Stimulated activated naive CD8-positive, alpha-beta T cell treated with anti-CD3 and anti-CD28 coated beads, Interleukin-15, Interleukin-2, amounts not matched to agents 100 ng/mL and 50 ng/mL, for 24 hours (primary cell): Measurements from ENCODE around the gene PRF1.
"Not testable (repeated sequence)": the region's sequence is repeated elsewhere in the genome, so short reads cannot be mapped to it uniquely, and the experiment has no call there.

Experiments
- H3K27ac Mint-ChIP-seq: one replicate; pipeline ENCODE4 v1.8.0; 2021; ENCODE audit warnings: mild to moderate bottlenecking, mixed read lengths
- H3K27me3 Mint-ChIP-seq: one replicate; pipeline ENCODE4 v1.8.0; 2021; ENCODE audit warnings: mixed read lengths
- H3K36me3 Mint-ChIP-seq: one replicate; pipeline ENCODE4 v1.8.0; 2021; ENCODE audit warnings: low read depth, mixed read lengths
- H3K4me1 Mint-ChIP-seq: one replicate; pipeline ENCODE4 v1.8.0; 2021; ENCODE audit warnings: low read depth, mixed read lengths
- H3K4me3 Mint-ChIP-seq: one replicate; pipeline ENCODE4 v1.8.0; 2021; ENCODE audit warnings: mild to moderate bottlenecking, mixed read lengths
- H3K9me3 Mint-ChIP-seq: one replicate; pipeline ENCODE4 v1.8.0; 2021; ENCODE audit warnings: mixed read lengths

Gene PRF1

DNA sequence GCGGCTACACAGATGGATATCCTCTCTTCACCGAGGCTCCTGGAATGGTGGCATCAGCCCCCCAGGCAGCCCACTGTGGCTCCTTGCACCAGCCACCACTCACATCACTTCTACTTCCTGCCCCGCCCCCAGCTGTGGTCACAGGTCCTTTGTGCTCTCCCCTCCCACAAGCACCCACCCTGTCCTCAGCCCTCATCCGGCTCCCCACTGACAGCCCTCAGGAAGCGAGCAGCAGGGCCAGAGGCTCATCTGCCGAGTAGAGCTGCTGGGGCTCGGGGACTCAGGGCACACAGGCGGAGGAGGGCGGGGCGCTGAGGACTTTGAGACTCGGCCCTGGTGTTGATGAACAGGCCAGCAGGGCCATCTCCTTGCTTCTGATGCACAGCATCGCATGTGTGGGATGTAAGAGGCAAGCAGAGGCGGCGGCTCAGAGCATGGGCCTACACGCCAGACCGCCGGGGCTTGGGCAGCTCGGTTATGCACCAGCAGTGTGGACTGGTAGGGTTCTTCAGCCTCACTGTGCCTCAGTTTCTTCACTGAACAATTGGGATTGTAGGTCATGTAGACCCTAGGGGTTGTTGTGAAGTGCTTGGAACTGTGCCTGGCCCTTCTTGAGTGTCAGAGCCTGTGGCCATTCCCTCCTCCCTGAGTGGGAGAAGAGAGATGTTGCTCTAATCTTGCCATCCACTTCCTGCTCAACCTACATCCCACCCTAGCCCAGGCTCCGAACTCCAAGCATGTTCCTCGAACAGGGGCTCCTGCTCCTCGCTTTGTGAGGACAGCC lies at the start of gene PRF1:
TSS of gene PRF1 (minus strand) at position 77 of the 784 bp plus-strand sequence. CDS start 1,839 bp downstream, outside the sequence.
- H3K36me3 Mint-ChIP-seq: peaks cover 36% of the 10 kb centered on the region
- peak within 1 kb of the TSS; percentile 86 for H3K27ac Mint-ChIP-seq
- no peaks in the 10 kb centered on the region for H3K27me3 Mint-ChIP-seq
- H3K4me3 Mint-ChIP-seq: peak within 1 kb of the TSS; percentile 91
- H3K4me1 Mint-ChIP-seq: peaks cover 60% of the 10 kb centered on the region
- no peaks in the 10 kb centered on the region for H3K9me3 Mint-ChIP-seq

DNA sequence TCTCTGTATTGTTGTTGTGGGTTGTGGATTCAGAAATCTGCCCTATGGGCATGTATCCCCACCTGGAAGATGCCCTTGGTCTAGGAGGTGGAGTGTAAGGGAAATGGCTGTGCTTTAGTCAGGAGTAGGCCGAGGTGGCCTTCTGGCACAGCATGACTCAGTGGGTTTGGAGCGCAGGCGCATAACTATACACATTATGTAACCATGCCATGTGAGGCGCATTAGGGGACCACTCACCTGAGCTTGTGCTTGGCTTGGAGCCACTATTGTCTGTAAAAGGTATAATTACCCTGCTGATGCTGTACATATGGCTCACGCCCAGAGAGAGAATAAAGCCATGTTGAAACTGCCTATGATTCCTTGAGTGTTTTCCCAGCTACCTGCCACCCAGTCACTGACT lies 49.1 kb upstream of the PRF1 start:
- no peaks in the 10 kb centered on the region for H3K27me3 Mint-ChIP-seq
- H3K36me3 Mint-ChIP-seq: peaks cover 3% of the 10 kb centered on the region
- H3K4me1 Mint-ChIP-seq: peaks cover 13% of the 10 kb centered on the region
- H3K9me3 Mint-ChIP-seq: peaks cover 19% of the 10 kb centered on the region
- H3K27ac Mint-ChIP-seq: no peak overlapping the region
- no peak overlapping the region for H3K4me3 Mint-ChIP-seq

DNA sequence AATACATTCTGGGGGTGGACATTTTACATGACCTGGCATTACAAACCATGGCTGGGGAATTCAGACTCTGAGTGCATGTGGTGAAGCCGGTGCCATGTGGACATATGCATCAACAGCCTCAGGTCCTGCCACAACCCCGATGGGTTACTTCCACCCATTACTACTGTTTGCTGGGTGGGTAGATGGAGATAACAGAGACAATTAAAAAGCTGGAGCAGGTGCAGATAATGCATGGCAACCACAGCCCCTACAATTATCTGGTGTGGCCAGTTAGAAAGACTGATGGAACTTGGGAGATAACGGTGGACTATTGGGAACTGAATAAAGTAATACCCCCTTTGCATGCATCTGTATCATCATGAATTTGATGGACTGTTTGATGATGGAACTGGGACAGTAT lies 48.2 kb upstream of the PRF1 start:
- Mint-ChIP-seq H3K27ac (no peak overlapping the region), H3K27me3 (no peaks in the 10 kb centered on the region), H3K36me3 (peaks cover 3% of the 10 kb centered on the region), H3K4me3 (no peak overlapping the region), H3K4me1 (peaks cover 4% of the 10 kb centered on the region), H3K9me3 (peaks cover 19% of the 10 kb centered on the region)

DNA sequence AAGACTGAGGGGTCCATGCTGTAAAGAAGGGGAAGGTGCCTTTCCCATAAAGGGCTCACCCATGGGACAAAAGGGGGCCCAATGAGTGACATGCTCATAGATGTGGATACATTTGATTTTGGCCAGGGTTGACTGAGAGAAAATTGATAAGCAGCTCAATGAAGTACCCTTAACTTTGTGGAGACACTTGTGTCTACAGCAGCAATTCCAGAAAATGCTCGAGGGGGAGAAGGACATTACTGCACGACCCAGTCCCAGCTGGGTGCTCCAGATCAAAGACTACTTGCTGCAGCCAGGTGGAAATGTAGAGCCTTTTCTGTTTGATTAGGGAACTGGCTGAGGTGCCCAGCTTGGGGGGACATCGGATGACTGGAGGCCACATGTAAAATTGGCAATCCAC lies 47.6 kb upstream of the PRF1 start:
- Mint-ChIP-seq H3K4me1 (no peaks in the 10 kb centered on the region), H3K9me3 (peaks cover 19% of the 10 kb centered on the region), H3K27ac (no peak overlapping the region), H3K27me3 (no peaks in the 10 kb centered on the region), H3K4me3 (no peak overlapping the region), H3K36me3 (peaks cover 3% of the 10 kb centered on the region)

DNA sequence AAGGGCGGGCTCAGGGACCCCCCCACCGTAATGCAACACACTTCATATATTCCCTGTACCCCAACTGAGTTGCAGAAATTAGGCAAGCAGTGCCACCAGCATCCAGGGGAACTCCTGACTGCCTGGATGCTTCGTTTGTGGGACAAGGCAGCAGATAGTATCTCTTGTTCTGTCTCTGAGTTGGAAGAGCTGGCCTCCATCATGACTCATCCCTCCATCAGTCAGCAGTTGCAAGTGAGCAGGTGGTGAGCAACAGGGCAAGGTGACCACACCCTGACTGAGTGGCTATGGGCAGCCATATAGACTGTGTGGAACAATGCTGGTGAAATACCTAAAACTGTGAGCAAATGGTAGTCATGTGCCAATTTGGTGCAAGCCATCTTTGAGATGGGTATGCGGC lies 47.0 kb upstream of the PRF1 start:
- Mint-ChIP-seq H3K27me3 (no peaks in the 10 kb centered on the region), H3K4me3 (no peak overlapping the region), H3K36me3 (peaks cover 3% of the 10 kb centered on the region), H3K9me3 (peaks cover 19% of the 10 kb centered on the region), H3K27ac (no peak overlapping the region), H3K4me1 (no peaks in the 10 kb centered on the region)

DNA sequence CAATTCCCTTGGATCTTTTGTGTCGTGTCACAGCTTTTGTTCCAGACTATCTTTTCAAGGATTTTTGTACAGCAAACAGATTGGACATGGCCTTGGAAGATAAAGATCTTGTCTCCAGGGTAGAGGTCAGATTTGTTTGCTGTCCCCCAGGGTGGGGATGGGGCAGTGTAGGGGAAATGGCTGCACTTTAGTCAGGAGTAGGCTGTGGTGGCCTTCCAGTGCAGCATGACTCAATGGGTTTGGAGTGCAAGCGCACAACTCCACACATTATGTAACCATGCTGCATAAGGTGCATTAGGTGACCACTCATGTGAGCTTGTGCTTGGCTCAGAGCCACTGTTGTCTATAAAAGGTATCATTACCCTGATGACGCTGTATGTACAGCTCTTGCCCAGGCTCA lies 45.9 kb upstream of the PRF1 start:
- peaks cover 3% of the 10 kb centered on the region for H3K36me3 Mint-ChIP-seq
- peaks cover 19% of the 10 kb centered on the region for H3K9me3 Mint-ChIP-seq
- no peaks in the 10 kb centered on the region for H3K27me3 Mint-ChIP-seq
- no peak overlapping the region for H3K27ac Mint-ChIP-seq
- H3K4me1 Mint-ChIP-seq: no peaks in the 10 kb centered on the region
- no peak overlapping the region for H3K4me3 Mint-ChIP-seq

DNA sequence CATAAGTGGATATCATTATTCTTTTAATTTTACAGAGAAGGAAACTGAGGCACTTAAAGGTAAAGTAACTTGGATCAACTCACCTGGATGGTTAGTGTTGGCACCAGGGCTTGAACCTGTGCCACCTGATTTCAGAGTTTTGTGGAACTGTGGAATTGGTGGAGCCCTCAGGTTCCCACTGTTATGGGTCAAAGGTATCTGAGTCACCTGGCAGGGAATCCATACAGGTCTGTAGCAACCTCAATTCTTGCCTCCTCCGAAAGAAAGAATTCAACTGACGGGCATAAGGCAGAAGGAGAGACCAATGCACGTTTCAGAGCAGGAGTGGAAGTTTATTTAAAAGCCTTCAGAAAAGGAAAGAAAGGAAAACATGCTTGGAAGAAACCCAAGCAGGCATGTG lies 44.5 kb upstream of the PRF1 start:
- H3K4me3 Mint-ChIP-seq: no peak overlapping the region
- H3K4me1 Mint-ChIP-seq: no peaks in the 10 kb centered on the region
- H3K9me3 Mint-ChIP-seq: peaks cover 18% of the 10 kb centered on the region
- H3K36me3 Mint-ChIP-seq: peaks cover 3% of the 10 kb centered on the region
- no peak overlapping the region for H3K27ac Mint-ChIP-seq
- H3K27me3 Mint-ChIP-seq: no peaks in the 10 kb centered on the region

DNA sequence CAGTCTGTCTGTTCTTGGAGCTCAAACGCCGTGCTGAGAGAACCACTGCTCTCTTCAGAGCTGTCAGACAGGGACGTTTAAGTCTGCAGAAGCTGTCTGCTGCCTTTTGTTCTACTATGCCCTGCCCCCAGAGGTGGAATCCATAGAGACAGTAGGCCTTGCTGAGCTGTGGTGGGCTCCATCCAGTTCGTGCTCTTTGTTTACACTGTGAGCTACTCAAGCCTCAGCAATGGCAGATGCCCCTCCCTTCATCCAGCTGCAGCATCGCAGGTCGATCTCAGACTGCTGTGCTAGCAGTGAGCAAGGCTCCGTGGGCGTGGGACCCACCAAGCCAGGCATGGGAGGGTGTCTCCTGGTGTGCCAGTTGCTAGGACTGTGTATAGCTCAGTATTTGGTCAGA lies 42.4 kb upstream of the PRF1 start:
- not testable (repeated sequence) for H3K36me3 Mint-ChIP-seq, H3K9me3 Mint-ChIP-seq, H3K27me3 Mint-ChIP-seq, H3K4me3 Mint-ChIP-seq, H3K4me1 Mint-ChIP-seq, H3K27ac Mint-ChIP-seq

DNA sequence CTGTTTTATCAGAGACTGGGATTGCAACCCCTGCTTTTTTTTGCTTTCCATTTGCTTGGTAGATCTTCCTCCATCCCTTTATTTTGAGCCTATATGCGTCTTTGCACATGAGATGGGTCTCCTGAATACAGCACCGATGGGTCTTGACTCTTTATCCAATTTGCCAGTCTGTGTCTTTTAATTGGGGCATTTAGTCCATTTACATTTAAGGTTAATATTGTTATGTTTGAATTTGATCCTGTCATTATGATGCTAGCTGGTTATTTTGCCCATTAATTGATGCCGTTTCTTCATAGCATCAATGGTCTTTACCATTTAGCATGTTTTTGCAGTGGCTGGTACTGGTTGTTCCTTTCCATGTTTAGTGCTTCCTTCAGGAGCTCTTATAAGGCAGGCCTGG lies 40.7 kb upstream of the PRF1 start:
- not testable (repeated sequence) for H3K36me3 Mint-ChIP-seq, H3K4me1 Mint-ChIP-seq, H3K4me3 Mint-ChIP-seq, H3K27ac Mint-ChIP-seq, H3K9me3 Mint-ChIP-seq, H3K27me3 Mint-ChIP-seq

DNA sequence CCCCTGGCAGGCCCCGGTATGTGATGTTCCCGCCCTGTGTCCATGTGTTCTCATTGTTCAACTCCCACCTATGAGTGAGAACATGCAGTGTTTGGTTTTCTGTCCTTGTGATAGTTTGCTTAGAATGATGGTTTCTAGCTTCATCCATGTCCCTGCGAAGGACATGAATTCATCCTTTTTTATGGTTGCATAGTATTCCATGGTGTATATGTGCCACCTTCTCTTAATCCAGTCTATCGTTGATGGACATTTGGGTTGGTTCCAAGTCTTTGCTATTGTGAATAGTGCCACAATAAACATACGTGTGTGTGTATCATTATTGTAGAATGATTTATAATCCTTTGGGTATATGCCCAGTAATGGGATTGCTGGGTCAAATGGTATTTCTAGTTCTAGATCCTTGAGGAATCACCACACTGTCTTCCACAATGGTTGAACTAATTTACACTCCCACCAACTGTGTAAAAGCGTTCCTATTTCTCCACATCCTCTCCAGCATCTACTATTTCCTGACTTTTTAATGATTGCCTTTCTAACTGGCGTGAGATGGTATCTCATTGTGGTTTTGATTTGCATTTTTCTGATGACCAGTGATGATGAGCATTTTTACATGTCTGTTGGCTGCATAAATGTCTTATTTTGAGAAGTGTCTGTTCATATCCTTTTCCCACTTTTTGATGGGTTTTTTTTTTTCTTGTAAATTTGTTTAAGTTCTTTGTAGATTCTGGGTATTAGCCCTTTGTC lies 37.3 kb upstream of the PRF1 start:
- not testable (repeated sequence) for H3K9me3 Mint-ChIP-seq, H3K4me3 Mint-ChIP-seq, H3K4me1 Mint-ChIP-seq, H3K36me3 Mint-ChIP-seq, H3K27ac Mint-ChIP-seq, H3K27me3 Mint-ChIP-seq

DNA sequence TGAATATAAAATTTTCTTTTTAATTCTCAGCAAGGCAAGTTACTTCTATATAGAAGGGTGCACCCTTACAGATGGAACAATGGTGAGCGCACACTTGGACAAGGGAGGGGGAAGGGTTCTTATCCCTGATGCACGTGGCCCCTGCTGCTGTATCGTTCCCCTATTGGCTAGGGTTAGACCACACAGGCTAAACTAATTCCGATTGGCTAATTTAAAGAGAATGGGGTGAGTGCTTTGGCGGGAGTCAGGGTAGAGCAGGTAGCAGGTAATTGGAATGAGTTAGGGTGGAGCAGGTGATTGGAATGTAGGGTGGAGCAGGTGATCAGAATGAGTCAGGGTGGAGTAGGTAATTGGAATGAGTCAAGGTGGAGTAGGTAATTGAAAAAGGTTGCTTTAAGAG lies 32.0 kb upstream of the PRF1 start:
- not testable (repeated sequence) for H3K27ac Mint-ChIP-seq, H3K4me1 Mint-ChIP-seq, H3K27me3 Mint-ChIP-seq, H3K4me3 Mint-ChIP-seq, H3K36me3 Mint-ChIP-seq, H3K9me3 Mint-ChIP-seq

DNA sequence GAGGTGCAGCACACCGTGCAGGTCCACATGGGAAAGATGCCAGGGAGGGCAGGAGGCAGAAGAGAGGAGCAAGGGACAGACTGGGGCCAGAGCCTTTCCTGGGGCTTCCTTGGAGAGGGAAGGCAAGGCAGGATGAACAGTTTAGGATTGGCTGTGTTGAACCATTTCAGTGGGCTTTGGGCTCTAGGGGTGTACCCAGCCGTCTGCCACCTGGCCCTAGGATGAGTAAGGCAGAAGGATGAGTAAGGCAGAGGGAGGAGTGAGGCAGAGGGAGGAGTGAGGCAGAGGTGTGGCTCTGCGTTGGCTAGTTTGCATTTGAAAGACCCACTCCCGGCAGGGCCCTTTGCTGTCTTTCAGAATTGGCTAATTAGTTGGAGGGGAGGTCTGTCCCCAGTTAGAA lies 31.5 kb upstream of the PRF1 start:
- Mint-ChIP-seq H3K36me3 (no peaks in the 10 kb centered on the region), H3K4me1 (no peaks in the 10 kb centered on the region), H3K9me3 (no peaks in the 10 kb centered on the region), H3K4me3 (no peak overlapping the region), H3K27ac (no peak overlapping the region), H3K27me3 (no peaks in the 10 kb centered on the region)

DNA sequence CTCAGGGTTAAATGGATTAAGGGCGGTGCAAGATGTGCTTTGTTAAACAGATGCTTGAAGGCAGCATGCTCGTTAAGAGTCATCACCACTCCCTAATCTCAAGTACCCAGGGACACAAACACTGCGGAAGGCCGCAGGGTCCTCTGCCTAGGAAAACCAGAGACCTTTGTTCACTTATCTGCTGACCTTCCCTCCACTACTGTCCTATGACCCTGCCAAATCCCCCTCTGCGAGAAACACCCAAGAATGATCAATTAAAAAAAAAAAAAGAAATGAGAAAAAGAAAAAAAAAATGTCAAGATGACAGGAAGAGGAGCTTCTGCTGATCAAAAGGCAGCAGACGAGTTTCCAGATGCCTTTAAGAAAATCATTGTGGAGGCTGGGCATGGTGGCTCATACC lies 29.2 kb upstream of the PRF1 start:
- not testable (repeated sequence) for H3K27me3 Mint-ChIP-seq, H3K4me3 Mint-ChIP-seq, H3K36me3 Mint-ChIP-seq, H3K4me1 Mint-ChIP-seq, H3K27ac Mint-ChIP-seq, H3K9me3 Mint-ChIP-seq

DNA sequence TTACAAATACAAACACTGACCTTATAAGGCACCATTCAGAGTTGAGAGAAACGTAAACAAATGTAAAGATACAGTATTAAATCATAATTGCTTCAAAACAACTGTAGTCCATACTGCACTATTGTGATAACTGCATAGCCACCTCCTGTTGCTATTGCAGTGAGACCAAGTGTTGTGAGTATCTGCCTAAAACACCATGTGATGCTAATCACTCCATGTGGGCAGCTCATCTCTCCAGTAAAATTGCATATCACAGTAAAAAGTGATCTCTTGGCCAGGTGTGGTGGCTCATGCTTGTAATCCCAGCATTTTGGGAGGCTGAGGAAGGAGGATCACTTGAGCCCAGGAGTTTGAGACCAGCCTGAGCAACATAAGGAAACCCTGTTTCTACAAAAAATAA lies 26.8 kb upstream of the PRF1 start:
- H3K4me3 Mint-ChIP-seq: no peak overlapping the region
- H3K27me3 Mint-ChIP-seq: no peaks in the 10 kb centered on the region
- no peaks in the 10 kb centered on the region for H3K36me3 Mint-ChIP-seq
- no peak overlapping the region for H3K27ac Mint-ChIP-seq
- H3K9me3 Mint-ChIP-seq: peaks cover 7% of the 10 kb centered on the region
- H3K4me1 Mint-ChIP-seq: no peaks in the 10 kb centered on the region

DNA sequence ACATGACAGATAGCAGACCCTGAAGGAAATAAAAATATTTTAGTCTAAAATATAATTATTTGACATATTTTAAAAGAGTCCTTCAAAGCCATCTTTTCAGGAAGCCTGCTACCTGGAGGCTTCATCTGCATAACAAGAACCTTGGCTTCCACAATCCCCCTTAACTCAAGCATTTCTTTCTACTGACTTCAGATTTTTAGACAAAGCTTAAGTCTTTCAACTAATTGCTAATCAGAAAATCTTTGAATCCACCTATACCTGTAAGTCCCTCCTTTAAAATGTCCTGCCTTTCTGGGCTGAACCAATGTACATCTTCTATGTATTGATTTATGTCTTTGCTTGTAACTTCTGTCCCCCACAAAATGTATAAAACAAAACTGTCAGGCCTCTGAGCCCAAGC lies 23.5 kb upstream of the PRF1 start:
- H3K27ac Mint-ChIP-seq: no peak overlapping the region
- H3K4me3 Mint-ChIP-seq: no peak overlapping the region
- H3K36me3 Mint-ChIP-seq: no peaks in the 10 kb centered on the region
- H3K27me3 Mint-ChIP-seq: no peaks in the 10 kb centered on the region
- no peaks in the 10 kb centered on the region for H3K4me1 Mint-ChIP-seq
- H3K9me3 Mint-ChIP-seq: peaks cover 11% of the 10 kb centered on the region
